HG03039 (cell line): ENCODE measurements around the gene PMP22.
"Not testable (repeated sequence)": the region's sequence is repeated elsewhere in the genome, so short reads cannot be mapped to it uniquely, and the experiment has no call there.

Experiments used
- ATAC-seq: cut with Tn5 transposase; IDR thresholded peaks from one replicate; pipeline ENCODE4 v1.9.1; 2021; ENCODE audit warnings: mild to moderate bottlenecking, moderate library complexity; ENCODE audit not compliant: unreplicated experiment

The PMP22 gene

DNA sequence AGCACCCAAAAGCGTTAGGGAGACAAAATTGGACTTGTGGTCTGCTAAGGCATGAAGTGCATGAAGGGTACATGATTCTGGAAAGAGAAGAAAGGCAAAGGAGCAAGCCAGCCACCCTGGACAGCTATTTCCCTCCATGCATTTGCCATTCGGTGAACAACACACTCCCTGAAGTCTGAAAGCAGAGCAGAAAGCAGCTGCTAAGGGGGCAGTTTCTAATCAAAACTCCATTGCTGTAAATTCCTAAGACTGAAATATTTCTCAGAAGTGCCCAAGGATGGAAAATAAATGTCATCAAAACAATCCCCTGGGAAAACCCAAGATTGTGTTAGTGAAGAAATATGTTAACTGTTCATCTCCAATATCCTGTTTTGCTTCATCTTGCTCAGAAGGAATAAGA is 44.3 kb downstream of the PMP22 start:
- no peak for ATAC-seq

DNA sequence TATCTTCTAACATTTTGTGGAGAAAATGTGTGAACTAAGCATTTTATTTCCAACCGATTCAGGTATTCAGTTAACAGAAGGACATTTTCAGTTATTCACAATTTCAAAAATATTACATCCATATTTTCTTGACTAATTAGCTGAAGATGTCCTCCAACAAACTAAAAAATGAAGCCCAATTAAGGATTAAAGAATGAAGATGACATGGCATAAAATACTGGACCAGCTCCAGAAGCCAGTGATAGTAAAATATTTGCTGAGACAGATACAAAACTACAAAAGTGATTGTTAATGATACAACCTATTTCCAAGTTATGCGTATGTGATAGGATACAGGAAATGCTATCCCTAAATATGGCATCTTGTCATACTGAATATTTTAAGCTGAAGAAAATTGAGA is 48.6 kb downstream of the PMP22 start:
- ATAC-seq, result no peak

- ATAC-seq, result no peak
Measured at GRCh38 chr17:15213381-15214087, 51.6 kb downstream of the PMP22 start.

DNA sequence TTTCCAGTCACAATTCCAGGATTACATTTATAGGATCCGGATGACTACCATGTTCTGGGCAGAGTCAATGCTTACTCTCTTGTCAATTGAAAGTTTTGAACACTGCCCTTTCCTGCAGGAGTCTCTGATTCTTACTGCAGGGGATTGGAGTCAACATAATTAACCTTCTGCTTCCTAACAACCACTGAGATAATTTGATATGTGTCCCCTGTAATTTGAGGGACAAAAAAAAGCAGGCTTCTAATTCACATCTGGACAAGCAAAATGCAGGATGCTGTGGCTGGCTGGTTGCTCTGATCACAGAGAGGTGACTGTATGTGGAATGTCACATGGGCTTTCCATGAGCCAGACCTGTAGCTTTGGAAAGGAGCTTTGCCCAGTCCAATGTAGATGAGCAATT is 54.9 kb downstream of the PMP22 start:
- ATAC-seq, result no peak

DNA sequence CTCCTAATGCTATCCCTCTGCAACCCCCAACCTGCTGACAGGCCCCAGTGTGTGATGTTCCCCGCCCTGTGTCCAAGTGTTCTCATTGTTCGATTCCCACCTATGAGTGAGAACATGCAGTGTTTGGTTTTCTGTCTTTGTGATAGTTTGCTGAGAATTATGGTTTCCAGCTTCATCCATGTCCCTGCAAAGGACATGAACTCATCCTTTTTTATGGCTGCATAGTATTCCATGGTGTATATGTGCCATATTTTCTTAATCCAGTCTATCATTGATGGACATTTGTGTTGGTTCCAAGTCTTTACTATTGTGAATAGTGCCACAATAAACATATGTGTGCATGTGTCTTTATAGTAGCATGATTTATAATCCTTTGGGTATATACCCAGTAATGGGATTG is 62.1 kb downstream of the PMP22 start:
- not testable (repeated sequence) for ATAC-seq

- not testable (repeated sequence) for ATAC-seq
Measured at GRCh38 chr17:15200574-15200973, 64.6 kb downstream of the PMP22 start.

DNA sequence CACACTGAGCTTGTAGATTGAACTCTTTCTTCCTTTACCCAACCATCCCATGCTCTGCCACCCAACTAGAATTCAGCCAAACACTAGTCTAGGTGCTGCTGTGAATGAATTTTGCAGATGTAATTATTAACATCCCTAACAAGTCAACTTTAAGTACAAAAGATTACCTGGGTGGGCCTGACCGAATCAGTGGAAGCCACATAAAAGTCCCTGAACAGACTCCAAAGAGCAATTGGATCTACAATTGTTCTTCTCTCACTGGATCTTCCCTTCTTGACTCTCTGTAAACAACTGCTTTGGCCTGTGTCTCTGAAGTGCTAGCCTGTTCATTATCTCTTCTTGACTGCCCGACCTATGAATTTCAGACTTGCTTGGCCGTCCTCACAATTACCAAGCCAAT is 67.9 kb downstream of the PMP22 start:
- no peak for ATAC-seq

DNA sequence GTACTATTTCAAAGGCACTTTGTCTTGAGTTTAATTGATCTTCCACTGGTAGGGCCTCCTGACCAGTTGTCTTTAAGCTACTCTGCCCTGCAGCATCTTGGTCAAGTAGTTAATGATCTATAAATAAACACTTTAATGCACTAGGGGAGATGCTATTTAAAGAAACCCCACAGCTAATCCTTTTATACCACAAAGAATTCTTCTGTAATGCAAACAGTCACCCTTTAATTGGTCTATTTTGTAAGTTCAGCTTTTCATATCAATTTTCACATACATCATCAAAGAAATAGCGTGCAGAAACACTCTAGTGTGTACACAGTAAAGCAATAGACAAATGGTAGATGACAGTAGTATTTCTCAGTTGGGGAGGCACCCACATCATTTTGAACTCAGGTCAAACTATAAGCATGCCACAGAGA is 70.3 kb downstream of the PMP22 start:
- no peak for ATAC-seq

DNA sequence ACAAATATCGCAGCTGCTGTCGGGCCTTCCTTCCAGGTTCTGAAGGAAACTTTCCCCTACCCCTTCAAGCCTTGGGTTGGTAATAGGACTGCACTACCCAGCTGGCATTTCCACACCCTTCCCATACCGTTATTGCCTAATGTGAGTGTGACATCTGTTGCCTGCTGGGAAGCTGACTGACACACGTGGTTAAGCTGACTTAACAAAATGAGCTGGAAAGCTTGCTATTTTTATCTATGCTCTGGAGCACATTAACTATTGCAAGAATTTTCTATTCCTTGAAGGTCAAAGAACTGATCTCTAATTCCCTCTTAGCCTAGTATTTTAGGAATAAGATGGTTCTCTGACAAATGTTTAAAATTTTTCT is 79.5 kb downstream of the PMP22 start:
- no peak for ATAC-seq

- ATAC-seq, result no peak
Measured at GRCh38 chr17:15184872-15185624, 80.1 kb downstream of the PMP22 start.

GRCh38 chr17:15181816-15182215 is 83.3 kb downstream of the PMP22 start:
- ATAC-seq, result no peak

DNA sequence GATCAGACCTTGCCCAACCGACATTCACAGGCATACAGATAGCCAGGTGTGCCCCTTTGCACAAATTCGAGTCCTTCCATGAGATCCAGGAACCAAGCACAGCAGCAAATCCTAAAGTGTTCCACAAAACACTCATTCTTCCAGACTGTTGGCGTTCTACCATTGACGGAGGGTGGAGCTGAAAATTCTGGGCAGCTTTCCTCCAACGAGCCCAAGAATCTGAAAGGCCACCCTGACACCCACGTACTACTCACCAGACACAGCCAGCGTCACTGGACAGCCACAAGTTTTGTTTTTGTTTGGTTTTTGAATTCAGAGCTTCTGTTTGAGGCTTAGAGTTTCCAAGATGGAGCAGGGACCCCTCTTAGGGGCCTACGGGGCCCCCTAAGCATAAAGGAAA is 83.8 kb downstream of the PMP22 start:
- no peak for ATAC-seq

DNA sequence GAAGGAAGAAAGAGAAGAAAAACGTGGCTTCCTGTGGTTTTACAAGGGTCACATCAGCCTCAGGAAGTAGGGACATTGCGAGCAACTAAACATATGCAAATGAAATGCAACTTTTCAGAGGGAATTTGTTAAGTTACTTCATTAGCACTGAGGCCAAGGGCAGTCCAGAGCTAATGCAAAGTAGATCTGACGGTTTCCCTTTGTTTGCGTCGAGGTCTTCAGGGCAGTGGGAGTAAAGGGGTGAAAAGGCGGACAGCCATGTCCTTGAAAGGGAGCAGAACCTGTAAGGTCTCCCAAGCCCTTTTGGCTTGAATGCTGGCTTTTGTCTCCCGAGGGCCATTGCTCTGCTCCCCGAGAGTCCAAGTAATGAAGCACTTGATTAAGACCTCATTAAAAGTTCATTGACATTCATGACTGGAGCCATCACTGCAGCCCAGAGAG is 85.0 kb downstream of the PMP22 start:
- no peak for ATAC-seq
